ENCODE measurements around the gene CACNA1I.

Gene CACNA1I

DNA sequence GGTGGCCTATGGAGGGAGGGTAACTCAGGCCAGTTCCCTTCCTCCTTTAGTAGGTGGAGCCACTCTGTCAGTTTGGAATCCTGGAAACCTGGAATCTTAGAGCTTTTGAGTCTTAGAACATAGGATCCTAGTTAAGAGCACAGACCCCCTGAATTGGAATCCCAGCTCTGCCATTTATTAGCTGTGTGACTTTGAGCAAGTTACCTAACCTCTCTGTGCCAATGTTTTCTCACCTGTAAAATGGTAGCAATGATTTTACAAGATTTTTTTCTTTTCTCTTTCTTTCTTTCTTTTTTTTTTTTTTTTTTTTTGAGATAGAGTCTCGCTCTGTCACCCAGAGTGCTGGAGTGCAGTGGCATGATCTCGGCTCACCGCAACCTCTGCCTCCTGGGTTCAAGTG, 17.1 kb upstream of the CACNA1I start:
- H3K4me3 ChIP-seq (replicated peaks in 1 of 2; ENCODE audit: low read depth in 2 of 2, low read length in 2 of 2): no peak overlapping the region
- TF ChIP-seq, protein P1, sequence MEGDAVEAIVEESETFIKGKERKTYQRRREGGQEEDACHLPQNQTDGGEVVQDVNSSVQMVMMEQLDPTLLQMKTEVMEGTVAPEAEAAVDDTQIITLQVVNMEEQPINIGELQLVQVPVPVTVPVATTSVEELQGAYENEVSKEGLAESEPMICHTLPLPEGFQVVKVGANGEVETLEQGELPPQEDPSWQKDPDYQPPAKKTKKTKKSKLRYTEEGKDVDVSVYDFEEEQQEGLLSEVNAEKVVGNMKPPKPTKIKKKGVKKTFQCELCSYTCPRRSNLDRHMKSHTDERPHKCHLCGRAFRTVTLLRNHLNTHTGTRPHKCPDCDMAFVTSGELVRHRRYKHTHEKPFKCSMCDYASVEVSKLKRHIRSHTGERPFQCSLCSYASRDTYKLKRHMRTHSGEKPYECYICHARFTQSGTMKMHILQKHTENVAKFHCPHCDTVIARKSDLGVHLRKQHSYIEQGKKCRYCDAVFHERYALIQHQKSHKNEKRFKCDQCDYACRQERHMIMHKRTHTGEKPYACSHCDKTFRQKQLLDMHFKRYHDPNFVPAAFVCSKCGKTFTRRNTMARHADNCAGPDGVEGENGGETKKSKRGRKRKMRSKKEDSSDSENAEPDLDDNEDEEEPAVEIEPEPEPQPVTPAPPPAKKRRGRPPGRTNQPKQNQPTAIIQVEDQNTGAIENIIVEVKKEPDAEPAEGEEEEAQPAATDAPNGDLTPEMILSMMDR (IDR thresholded peaks at IDR 0.05; ENCODE audit: low read depth, low read length): no peak
- no peak for DNase-seq (ENCODE audit: low read depth in 2 of 2)

- TF ChIP-seq, protein P1 (IDR thresholded peaks at IDR 0.05; ENCODE audit: low read depth, low read length): no peak
- DNase-seq (ENCODE audit: low read depth in 2 of 2): no peak
- H3K4me3 ChIP-seq (replicated peaks in 1 of 2; ENCODE audit: low read depth in 2 of 2, low read length in 2 of 2): no peak overlapping the region
These were observed 16.4 kb upstream of the CACNA1I start for GRCh38 chr22:39554151-39554550.

- H3K4me3 ChIP-seq (replicated peaks in 1 of 2; ENCODE audit: low read depth in 2 of 2, low read length in 2 of 2): no peak overlapping the region
- TF ChIP-seq, protein P1 (IDR thresholded peaks at IDR 0.05; ENCODE audit: low read depth, low read length): no peak
- peak; percentile 8 to 22 for DNase-seq (ENCODE audit: low read depth in 2 of 2)
These were observed 13.3 kb upstream of the CACNA1I start for GRCh38 chr22:39556970-39557841.

- TF ChIP-seq, protein P1 (IDR thresholded peaks at IDR 0.05; ENCODE audit: low read depth, low read length): no peak
- no peak overlapping the region for H3K4me3 ChIP-seq (replicated peaks in 1 of 2; ENCODE audit: low read depth in 2 of 2, low read length in 2 of 2)
- no peak for DNase-seq (ENCODE audit: low read depth in 2 of 2)
These were observed 12.3 kb upstream of the CACNA1I start for GRCh38 chr22:39558254-39558727.

GRCh38 chr22:39558950-39559349, 11.6 kb upstream of the CACNA1I start:
- TF ChIP-seq, protein P1 (IDR thresholded peaks at IDR 0.05; ENCODE audit: low read depth, low read length): no peak
- H3K4me3 ChIP-seq (replicated peaks in 1 of 2; ENCODE audit: low read depth in 2 of 2, low read length in 2 of 2): no peak overlapping the region
- DNase-seq (ENCODE audit: low read depth in 2 of 2): no peak

DNA sequence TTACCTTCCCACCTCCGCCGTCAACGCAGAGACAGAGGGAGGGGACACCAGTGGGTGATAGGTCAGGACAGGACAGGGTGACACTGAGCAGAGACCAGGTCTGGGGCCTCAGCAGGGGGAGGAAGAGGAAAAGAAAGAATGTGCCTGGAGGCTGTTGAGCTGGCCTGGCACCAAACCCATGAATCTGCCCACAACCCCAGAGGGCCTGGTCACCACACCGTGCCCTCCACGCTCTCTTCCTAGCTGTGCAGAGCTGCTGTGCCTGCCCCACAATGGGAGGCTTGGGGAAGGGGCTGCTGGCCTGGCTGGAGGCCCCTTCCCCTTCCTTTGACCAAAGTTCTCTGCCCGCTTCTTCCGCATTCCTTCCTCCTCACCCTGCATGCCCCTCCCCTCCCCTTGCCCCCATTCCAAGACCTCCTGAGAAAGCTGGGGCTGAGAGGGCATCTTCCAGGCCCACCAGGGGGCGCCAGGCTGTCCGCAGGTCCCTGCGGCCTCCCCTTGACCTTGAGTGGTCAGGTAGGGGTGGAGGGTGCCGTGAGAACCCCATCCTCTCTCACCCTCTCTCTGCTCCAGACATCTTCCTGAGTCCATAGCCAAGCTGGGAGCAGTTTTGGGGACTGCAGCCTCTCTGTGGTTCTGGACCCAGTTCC, 11.0 kb upstream of the CACNA1I start:
- DNase-seq (ENCODE audit: low read depth in 2 of 2): peak in 1 of 2 donors; percentile 12

More for the DNA sequence above, 11.0 kb upstream of the CACNA1I start:
- TF ChIP-seq, protein P1 (IDR thresholded peaks at IDR 0.05; ENCODE audit: low read depth, low read length): peak; percentile 70
- no peak overlapping the region for H3K4me3 ChIP-seq (replicated peaks in 1 of 2; ENCODE audit: low read depth in 2 of 2, low read length in 2 of 2)
